Endothelial cell of umbilical vein (primary cell): ENCODE results near the gene FBLN7. TPM values are rescaled to one million over a fixed set of nuclear protein-coding genes. Genes with fewer than 3 reads are reported as not detected.

Experiments used
- BruUV-seq: library from RNA; stranded (reverse); fragments of 400-500 nt; replicated peaks from 2 replicates; lab custom pipeline; 2021; lab: Mats Ljungman, UMichigan
- CTCF ChIA-PET: fragments of 300-600, 350-600 bp; sonication (Branson Sonifier 250); formaldehyde crosslinking; loops from one replicate; lab custom pipeline; 2021; ENCODE audit warnings: antibody characterized with exemption, inconsistent platforms; lab: Charles Lee
- POLR2A ChIA-PET: fragments of 300-600, 350-600 bp; sonication (Branson Sonifier 250); formaldehyde crosslinking; loops from one replicate; lab custom pipeline; 2021; ENCODE audit warnings: antibody characterized with exemption, inconsistent platforms; lab: Charles Lee
- DNase-seq: peaks from one replicate; pipeline ENCODE4 v3.0.0-alpha.2; 2011; ENCODE audit warnings: low read depth, low spot score
- FAIRE-seq: peaks from 2 replicates; lab custom pipeline; 2011; peaks lifted over from hg19 to GRCh38; lab: Jason Lieb, UNC
- H2AFZ ChIP-seq: 2 replicates; pipeline ENCODE4 v1.6.0; 2012; ENCODE audit warnings: low read depth, low read length, control low read depth, inconsistent platforms
- H3K27ac ChIP-seq: 2 replicates; pipeline ENCODE4 v1.5.1; 2011; ENCODE audit warnings: low read depth, mild to moderate bottlenecking, control low read depth, low read length, moderate library complexity; ENCODE audit not compliant: insufficient read depth
- H3K27me3 ChIP-seq, 2 experiments: 2 replicates each; pipeline versions ENCODE4 v1.6.0 to v1.6.1; 2011; ENCODE audit warnings: low read length in 2 of 2, mixed read lengths in 1 of 2; ENCODE audit not compliant: control insufficient read depth in 2 of 2, insufficient read depth in 2 of 2
- H3K36me3 ChIP-seq, 2 experiments: 2 replicates in 1 of 2; 3 replicates in 1 of 2; pipeline ENCODE4 v1.5.1; 2011; ENCODE audit warnings: low read length in 2 of 2, mild to moderate bottlenecking in 1 of 2, moderate library complexity in 1 of 2; ENCODE audit not compliant: control insufficient read depth in 2 of 2, insufficient read depth in 2 of 2; ENCODE audit errors: extremely low read depth in 1 of 2
- H3K4me1 ChIP-seq: 3 replicates; pipeline ENCODE4 v1.5.1; 2011; ENCODE audit warnings: mild to moderate bottlenecking, low read length; ENCODE audit not compliant: control insufficient read depth, insufficient read depth; ENCODE audit errors: extremely low read depth
- H3K4me2 ChIP-seq: 2 replicates; pipeline ENCODE4 v1.6.1; 2011; ENCODE audit warnings: low read length, control low read depth, mixed read lengths; ENCODE audit not compliant: insufficient read depth
- H3K4me3 ChIP-seq, 3 experiments: fragments of 200-600 bp in 1 of 3; sonication (generic), shearing (Covaris generic) in 1 of 3; replicated peaks in 1 of 3; 2 replicates each; pipeline ENCODE4 v1.5.1; 2011 to 2016; ENCODE audit warnings: control low read depth in 3 of 3, low read length in 3 of 3, mild to moderate bottlenecking in 2 of 3, inconsistent platforms in 1 of 3, low read depth in 1 of 3, moderate library complexity in 1 of 3; ENCODE audit not compliant: insufficient read depth in 1 of 3
- H3K79me2 ChIP-seq: 2 replicates; pipeline ENCODE4 v1.6.0; 2012; ENCODE audit warnings: low read length, inconsistent platforms; ENCODE audit not compliant: control insufficient read depth, insufficient read depth
- H3K9ac ChIP-seq: replicated peaks from 2 replicates; pipeline ENCODE3; 2011; ENCODE audit warnings: low read length, control low read depth; ENCODE audit not compliant: insufficient read depth; ENCODE audit errors: extremely low read depth
- H3K9me1 ChIP-seq: replicated peaks from 3 replicates; pipeline ENCODE4 v1.6.0; 2011; ENCODE audit warnings: mild to moderate bottlenecking, low read length; ENCODE audit not compliant: control insufficient read depth, insufficient read depth; ENCODE audit errors: extremely low read depth
- H3K9me3 ChIP-seq: replicated peaks from 2 replicates; pipeline ENCODE4 v1.5.1; 2012; ENCODE audit warnings: low read length, inconsistent platforms; ENCODE audit not compliant: control insufficient read depth, insufficient read depth
- H4K20me1 ChIP-seq: replicated peaks from 2 replicates; pipeline ENCODE3; 2011; ENCODE audit warnings: mild to moderate bottlenecking, low read length; ENCODE audit not compliant: control insufficient read depth, insufficient read depth; ENCODE audit errors: extremely low read depth
- EZH2 ChIP-seq: IDR thresholded peaks from 2 replicates; pipeline ENCODE4 v1.6.1; 2012; ENCODE audit warnings: borderline replicate concordance, low read depth, mild to moderate bottlenecking, moderate library complexity, low read length, inconsistent platforms; ENCODE audit not compliant: severe bottlenecking
- FOS ChIP-seq: IDR thresholded peaks from 2 replicates; pipeline ENCODE4 v1.6.1; 2011; ENCODE audit warnings: mild to moderate bottlenecking, low read length, moderate library complexity, borderline replicate concordance; ENCODE audit not compliant: insufficient read depth
- GATA2 ChIP-seq: IDR thresholded peaks from 2 replicates; pipeline ENCODE4 v1.7.0; 2011; ENCODE audit warnings: low read depth, mild to moderate bottlenecking, moderate library complexity, mixed read lengths, low read length; ENCODE audit not compliant: insufficient read length, insufficient read depth
- JUN ChIP-seq: IDR thresholded peaks from 2 replicates; pipeline ENCODE4 v1.6.1; 2011; ENCODE audit warnings: borderline replicate concordance, low read depth; ENCODE audit not compliant: insufficient read length, insufficient read depth
- MYC ChIP-seq: IDR thresholded peaks from one replicate; pipeline ENCODE4 v1.6.1; 2011; ENCODE audit warnings: mild to moderate bottlenecking, low read depth, low read length
- POLR2A ChIP-seq: IDR thresholded peaks from 2 replicates; pipeline ENCODE4 v1.6.1; 2012; ENCODE audit warnings: low read depth, mild to moderate bottlenecking, control low read depth, low read length
- POLR2AphosphoS5 ChIP-seq: IDR thresholded peaks from 2 replicates; pipeline ENCODE4 v1.6.1; 2012; ENCODE audit warnings: low read depth, mild to moderate bottlenecking, control low read depth, low read length, moderate library complexity; ENCODE audit not compliant: insufficient read depth
- dilution Hi-C: fragments of 300-500 bp; cut with MboI; formaldehyde crosslinking; loops from one replicate; pipeline ENCODE4 v1.15.0; 2019; ENCODE audit warnings: low sequenced_read_pairs; ENCODE audit not compliant: extremely low pct_ligation_motif_present
- intact Hi-C: fragments of 100-400 bp; cut with micrococcal nuclease; formaldehyde crosslinking; loops from one replicate; pipeline ENCODE4 v1.10.0; 2022
- polyA plus RNA-seq, 4 experiments: library from polyadenylated mRNA; depleted of rRNA in 3 of 4; stranded (reverse) in 3 of 4; unstranded in 1 of 4; fragments of >200 nt; gene quantifications; 2 replicates each; pipeline versions ENCODE4 v1.2.1 to v1.2.3, GENCODE V29; 2011 to 2012; ENCODE audit warnings: missing spikeins in 1 of 4
- total RNA-seq: library from RNA; stranded (reverse); gene quantifications from 2 replicates; pipeline ENCODE4 v1.2.3, GENCODE V29; 2021
- TF ChIP-seq, protein P1 (sequence below), 2 donors: IDR thresholded peaks; 1 replicate in 1 of 2; 2 replicates in 1 of 2; pipeline ENCODE4 v1.5.1; 2011; ENCODE audit warnings: low read length in 2 of 2, mild to moderate bottlenecking in 2 of 2, moderate library complexity in 2 of 2, control low read depth in 1 of 2, inconsistent platforms in 1 of 2, low read depth in 1 of 2; ENCODE audit not compliant: insufficient read depth in 1 of 2; ENCODE audit errors: extremely low read depth in 1 of 2
- TF ChIP-seq, protein P2 (sequence below): IDR thresholded peaks from 2 replicates; pipeline ENCODE4 v1.6.1; 2011; ENCODE audit not compliant: insufficient read depth, insufficient read length

FBLN7 gene
- total and polyA plus RNA-seq, 2 donors (not counting 3 experiments of a cell fraction or from before 2014, with no cell fraction given), result 3.1 to 3.3 TPM

DNA sequence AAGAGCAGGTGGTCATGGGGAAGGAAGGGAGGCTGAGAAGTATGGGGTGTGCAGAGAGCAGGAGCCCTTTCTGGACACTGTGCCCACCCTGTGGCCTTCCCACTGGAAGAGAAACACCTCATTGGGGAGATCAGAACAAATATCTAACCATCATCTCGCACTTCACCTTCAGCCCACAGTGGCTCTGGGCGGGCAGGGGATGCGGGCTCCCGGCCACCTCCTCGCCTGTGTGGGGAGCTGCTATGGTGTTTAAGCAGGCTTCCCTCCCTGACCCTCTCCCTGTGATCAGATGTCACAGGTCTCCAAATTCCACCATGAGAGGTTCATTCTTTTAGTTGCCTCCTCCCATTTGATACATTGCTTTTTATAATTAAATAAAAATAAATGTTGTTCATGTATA is 5.0 kb downstream of the FBLN7 start:
- no peaks in the 10 kb centered on the region for H4K20me1 ChIP-seq
- ChIA-PET CTCF (interaction anchor here (1.3 kb wide), 2 partner anchors 10 to 22 kb away, joined by 3 read pairs; no protein-coding TSS in a partner anchor), POLR2A (no interaction called here)
- TF ChIP-seq EZH2 (no peak), FOS (no peak), MYC (no peak), POLR2A (no peak), POLR2AphosphoS5 (no peak), JUN (no peak), GATA2 (no peak)
- TF ChIP-seq, protein P1, sequence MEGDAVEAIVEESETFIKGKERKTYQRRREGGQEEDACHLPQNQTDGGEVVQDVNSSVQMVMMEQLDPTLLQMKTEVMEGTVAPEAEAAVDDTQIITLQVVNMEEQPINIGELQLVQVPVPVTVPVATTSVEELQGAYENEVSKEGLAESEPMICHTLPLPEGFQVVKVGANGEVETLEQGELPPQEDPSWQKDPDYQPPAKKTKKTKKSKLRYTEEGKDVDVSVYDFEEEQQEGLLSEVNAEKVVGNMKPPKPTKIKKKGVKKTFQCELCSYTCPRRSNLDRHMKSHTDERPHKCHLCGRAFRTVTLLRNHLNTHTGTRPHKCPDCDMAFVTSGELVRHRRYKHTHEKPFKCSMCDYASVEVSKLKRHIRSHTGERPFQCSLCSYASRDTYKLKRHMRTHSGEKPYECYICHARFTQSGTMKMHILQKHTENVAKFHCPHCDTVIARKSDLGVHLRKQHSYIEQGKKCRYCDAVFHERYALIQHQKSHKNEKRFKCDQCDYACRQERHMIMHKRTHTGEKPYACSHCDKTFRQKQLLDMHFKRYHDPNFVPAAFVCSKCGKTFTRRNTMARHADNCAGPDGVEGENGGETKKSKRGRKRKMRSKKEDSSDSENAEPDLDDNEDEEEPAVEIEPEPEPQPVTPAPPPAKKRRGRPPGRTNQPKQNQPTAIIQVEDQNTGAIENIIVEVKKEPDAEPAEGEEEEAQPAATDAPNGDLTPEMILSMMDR (IDR thresholded peaks at IDR 0.05; ENCODE audit: extremely low read depth in 1 of 2, insufficient read depth in 1 of 2, low read depth in 1 of 2, low read length in 2 of 2), result no peak
- TF ChIP-seq, protein P2, sequence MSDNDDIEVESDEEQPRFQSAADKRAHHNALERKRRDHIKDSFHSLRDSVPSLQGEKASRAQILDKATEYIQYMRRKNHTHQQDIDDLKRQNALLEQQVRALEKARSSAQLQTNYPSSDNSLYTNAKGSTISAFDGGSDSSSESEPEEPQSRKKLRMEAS, result no peak
- no TSS peak for BruUV-seq
- FAIRE-seq, result no peak
- no peak overlapping the region for H3K9ac ChIP-seq
- intact Hi-C loops (no loop called here), dilution Hi-C loops (no loop called here)
- no peaks in the 10 kb centered on the region for H3K4me1 ChIP-seq
- no peaks in the 10 kb centered on the region for H3K9me3 ChIP-seq
- no peak overlapping the region for H3K4me3 ChIP-seq
- H3K27ac ChIP-seq, result no peak overlapping the region
- DNase-seq, result no peak
- H2AFZ ChIP-seq, result no peak overlapping the region
- H3K79me2 ChIP-seq, result no peaks in the 10 kb centered on the region
- no peaks in the 10 kb centered on the region for H3K9me1 ChIP-seq
- no peak overlapping the region for H3K4me2 ChIP-seq
- no peaks in the 10 kb centered on the region for H3K36me3 ChIP-seq
- H3K27me3 ChIP-seq, result no peaks in the 10 kb centered on the region
